Activated CD4-positive, CD25-positive, alpha-beta regulatory T cell treated with anti-CD3 and anti-CD28 coated beads, Interleukin-2, amount 50 U/mL, for 16 hours (primary cell): ENCODE data around the gene KCTD13.
"Not testable (repeated sequence)": the region's sequence is repeated elsewhere in the genome, so short reads cannot be mapped to it uniquely, and the experiment has no call there.

Experiments
- DNase-seq: peaks from one replicate; pipeline ENCODE4 v3.0.0-alpha.2; 2020; ENCODE audit warnings: low read depth, low spot score

The KCTD13 gene, protein sequence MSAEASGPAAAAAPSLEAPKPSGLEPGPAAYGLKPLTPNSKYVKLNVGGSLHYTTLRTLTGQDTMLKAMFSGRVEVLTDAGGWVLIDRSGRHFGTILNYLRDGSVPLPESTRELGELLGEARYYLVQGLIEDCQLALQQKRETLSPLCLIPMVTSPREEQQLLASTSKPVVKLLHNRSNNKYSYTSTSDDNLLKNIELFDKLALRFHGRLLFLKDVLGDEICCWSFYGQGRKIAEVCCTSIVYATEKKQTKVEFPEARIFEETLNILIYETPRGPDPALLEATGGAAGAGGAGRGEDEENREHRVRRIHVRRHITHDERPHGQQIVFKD

DNA sequence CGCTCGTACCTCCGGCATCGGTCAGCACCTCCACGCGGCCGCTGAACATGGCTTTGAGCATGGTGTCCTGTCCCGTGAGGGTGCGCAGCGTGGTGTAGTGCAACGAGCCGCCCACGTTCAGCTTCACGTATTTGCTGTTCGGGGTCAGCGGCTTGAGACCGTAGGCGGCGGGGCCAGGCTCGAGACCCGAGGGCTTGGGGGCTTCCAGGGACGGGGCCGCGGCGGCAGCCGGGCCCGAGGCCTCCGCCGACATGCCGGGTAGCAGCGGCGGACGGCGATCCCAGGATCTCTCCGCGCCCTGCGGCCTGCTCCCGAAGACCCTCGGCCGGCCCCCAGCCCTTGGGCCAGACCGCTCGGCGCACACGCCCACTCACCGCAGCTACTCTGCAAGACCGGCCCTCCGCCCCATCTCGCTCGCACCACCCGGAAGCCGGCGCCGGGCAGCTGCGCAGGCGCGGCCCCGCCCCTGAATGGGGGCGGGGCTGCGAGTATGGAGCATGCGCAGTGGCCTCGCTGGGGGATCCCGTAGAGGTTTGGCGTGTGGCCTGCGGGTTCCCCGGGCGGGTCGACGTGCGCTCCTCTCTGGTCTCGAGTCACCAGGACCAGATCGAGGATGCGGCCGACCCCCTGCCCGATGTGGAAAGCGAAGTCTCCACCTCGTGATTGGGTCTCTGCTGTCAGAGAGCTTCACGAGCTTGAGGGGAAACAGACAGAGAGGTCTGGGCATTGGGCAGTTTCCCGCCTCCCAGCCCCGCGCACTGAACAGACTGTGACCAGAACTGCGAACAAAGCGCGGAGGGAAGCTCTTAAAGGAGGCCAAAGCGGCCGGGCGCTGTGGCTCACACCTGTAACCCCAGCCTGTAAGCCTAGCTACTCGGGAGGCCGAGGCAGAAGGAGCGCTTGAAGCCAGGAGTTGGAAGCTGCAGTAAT is at the start of gene KCTD13:
TSS of gene KCTD13 (minus strand) at position 446 of the 930 bp plus-strand sequence. CDS start at position 253, 193 bp downstream.
- peak; percentile 78 for DNase-seq

DNA sequence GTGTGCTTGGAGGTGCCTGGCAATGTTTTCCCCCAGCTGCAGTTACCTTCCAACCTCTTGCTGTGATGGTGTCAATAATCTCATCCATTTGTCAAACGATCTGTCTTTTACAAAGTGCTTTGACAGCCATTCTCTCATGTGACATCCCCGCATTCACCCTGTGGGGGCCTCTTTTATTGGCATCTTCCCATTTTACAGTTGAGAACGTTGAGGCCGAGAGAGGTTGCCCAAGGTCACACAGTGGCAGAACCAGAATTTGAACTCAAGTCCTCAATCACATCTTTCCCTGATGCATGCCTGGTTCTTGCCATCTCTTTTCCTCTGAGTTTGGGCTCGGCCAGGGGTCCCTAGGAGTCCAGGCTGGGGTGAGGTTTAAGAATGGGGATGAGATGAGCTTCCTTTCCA is 49.1 kb upstream of the KCTD13 start:
- no peak for DNase-seq

DNA sequence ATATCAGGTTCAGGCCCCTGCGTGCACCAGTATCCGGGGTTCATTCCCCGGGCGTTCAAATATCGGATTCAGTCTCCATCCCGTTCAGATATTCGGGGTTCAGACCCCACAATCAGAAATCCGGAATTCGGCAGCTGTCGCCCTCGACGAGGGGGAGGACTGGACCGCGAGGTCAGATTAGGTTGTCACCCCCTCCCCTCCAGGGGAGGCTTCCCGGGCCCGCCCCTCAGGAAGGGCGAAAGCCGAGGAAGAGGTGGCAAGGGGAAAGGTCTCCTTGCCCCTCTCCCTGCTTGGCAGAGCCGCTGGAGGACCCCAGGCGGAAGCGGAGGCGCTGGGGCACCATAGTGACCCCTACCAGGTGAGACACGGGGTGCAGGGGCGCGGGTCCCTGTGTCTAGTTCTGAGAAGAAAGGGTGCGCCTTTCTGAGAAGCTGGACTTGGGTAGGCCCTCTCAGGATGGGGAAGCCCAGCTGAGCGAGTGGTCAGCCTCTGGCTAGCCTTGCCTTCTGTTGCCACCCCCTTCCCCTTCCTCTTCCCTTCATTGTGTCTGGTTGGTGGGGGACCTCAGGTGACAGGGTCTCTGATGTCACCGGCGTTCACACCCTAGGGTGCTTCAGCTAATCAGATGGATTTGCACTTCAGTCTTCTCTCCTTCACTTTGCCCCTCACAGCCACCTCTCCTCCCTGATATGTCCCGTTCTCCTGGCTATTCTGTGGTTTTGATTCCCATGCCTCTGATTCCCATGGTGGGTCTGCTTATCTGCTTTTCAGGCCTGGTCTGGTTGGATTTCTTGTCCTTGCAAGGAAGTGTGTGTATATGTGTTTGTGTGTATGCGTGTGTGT is 48.5 kb upstream of the KCTD13 start:
- DNase-seq: no peak

DNA sequence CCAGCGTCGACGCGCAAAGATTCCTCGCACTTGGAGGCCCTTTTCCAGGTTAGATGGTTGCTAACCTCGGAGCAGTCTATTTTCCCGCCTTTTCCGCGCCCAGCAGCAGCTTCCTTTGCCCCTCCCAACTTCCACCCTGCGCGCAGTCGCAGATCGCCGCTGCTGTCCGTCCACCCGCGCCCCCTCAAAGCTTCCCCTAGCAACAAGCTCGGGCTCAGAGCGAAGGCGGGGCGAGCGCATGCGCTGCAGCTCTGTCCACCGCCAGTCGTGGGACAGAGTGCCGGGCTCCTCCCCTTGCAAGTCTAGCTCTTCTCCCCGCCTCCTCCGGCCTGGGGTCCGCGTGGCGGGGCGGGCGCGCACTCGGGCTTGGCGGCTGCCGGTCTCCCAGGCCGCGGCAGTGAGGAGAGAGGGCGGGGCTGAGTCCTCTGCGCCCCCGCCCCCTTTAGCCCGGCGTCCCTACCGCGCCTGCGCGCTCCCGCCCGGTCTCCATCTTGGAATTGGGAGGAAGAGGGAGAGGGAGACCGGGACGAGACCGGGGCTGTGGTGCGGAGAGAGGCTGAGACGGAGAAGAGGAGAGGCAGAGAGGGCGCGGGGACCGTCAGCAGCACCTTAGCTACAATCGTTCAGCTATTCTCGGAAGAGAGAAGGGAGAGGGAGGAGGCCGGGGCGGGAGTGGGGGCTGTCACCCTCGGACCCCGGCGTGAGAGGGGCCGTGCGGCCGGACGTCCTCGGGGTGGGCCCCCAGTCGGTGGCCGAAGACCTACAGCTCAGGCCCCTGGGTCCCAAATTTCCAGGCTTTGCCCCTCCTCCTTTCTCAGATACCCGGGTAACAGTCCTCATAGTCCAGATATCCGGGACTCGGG is 47.6 kb upstream of the KCTD13 start, which contains the start of gene TAOK2:
TSS of gene TAOK2 (plus strand) at position 485 of the 863 bp plus-strand sequence. CDS start 3,905 bp downstream, outside the sequence.
- peak; percentile 84 for DNase-seq

DNA sequence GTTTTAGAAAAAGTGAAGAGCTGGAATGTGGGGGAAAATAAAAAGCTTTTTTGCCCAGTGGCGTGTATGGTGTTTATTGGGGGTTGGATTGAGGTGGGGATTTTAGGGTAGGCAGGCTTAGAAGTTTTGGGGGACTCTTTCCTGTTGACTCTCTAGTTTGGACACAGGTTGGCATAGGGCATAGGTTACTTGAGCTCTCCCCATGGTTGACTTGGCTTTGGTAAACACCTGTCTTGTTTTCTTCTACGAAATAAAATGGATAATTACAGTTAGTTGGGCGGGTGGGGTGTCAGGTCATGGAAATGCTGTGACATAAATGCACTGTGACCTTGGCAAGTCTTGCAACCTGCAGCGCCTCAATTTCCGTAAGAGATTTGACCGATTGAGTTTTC is 47.0 kb upstream of the KCTD13 start:
- DNase-seq: no peak

DNA sequence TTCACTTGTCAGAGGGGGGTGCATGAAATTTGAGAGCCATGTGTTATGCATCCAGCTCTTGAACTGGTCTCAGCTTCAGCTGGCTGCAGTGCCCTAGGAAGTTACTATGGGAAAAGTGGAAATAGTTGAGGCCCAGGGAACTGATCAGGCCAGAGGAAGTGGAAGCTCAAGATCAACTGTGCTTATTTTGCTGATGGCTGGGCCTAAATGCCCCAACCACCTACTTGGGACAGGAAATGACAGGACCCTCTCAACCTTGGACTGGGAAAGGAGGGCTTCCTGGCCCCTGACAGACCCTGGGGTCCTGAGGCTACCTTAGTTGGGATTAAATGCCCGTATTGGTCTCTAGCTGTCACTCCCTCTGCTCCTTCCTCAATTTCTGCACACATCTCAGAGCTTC is 46.5 kb upstream of the KCTD13 start:
- DNase-seq: no peak

DNA sequence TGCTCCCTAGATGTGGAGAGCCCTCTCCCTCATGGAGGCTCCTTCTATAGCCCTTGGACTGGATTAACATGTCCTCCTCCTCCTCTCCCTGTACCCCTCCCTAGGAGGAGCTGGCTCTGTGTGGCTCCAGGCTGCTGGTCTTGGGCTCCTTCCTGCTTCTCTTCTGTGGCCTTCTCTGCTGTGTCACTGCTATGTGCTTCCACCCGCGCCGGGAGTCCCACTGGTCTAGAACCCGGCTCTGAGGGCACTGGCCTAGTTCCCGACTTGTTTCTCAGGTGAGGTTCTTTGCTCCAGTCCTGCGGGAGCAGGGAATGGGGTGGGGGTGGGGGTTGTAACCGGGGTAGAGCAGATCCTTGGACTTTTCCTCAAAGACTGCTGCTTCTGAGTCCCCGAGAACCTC is 45.3 kb upstream of the KCTD13 start:
- DNase-seq: no peak

DNA sequence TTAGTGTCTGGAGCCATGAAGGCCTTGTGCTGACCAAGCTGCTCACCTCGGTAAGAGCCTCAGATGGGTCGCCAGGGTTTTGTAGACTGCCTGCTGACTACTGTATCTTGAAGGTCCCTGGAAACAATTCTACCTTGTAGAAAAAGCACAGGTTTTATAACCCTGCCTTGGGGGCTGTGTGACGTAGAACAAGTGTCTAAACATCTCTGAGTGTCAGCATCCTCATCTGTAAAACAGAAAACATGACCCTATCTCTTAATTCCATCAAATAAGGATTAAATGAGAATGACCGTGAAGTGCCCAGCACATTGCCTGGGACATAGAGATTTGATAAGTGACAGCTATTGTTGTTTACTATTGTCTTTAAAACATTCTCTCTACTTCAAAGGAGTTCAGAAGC is 42.2 kb upstream of the KCTD13 start:
- no peak for DNase-seq

DNA sequence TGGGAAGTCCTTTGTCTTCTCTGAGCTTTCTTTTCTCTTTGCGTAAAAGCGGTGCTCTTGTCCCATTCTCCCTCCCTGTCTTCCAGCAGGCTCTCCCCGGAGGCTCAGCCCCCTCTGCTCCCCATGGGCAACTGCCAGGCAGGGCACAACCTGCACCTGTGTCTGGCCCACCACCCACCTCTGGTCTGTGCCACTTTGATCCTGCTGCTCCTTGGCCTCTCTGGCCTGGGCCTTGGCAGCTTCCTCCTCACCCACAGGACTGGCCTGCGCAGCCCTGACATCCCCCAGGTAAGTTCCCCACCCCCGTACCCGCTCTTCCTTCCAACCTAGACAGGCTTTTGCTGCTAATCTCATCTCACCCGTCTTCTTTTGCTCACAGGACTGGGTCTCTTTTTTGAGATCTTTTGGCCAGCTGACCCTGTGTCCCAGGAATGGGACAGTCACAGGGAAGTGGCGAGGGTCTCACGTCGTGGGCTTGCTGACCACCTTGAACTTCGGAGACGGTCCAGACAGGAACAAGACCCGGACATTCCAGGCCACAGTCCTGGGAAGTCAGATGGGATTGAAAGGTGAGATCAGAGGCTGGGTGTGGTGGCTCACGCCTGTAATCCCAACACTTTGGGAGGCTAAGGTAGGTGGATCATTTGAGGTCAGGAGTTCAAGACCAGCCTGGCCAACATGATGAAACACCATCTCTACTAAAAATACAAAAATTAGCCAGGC is 37.2 kb upstream of the KCTD13 start:
- DNase-seq: no peak

DNA sequence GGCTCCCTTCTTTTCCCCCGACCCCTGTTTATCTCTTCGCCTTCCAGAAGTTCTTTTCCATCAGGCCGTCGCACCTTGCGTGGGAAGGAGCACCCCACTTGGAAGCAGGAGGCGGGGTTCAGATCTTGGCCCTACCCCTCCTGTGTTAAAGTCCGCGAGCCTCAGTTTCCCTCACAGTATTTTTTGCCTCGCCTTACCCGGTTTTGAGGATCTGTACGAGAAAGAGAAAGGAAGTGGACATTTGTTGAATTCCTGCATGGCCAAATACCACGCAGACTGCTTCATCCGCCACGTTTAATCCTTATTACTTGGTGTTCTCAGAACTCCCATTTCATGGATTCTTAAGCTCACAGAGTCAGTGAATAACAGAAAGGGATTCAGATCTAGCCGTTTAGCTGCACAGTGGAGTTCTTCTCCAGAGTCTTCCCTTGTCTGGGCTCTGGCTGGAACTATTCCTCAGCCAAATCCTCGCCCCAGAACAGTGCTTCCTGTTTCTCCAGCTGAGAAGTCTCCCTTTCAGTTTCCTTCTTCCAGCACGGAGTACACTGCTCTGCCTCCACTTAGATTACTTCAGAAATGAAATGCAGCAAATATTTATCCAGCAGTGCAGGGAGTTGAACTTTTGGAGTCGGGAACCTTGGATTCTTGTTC is 36.4 kb upstream of the KCTD13 start:
- no peak for DNase-seq

DNA sequence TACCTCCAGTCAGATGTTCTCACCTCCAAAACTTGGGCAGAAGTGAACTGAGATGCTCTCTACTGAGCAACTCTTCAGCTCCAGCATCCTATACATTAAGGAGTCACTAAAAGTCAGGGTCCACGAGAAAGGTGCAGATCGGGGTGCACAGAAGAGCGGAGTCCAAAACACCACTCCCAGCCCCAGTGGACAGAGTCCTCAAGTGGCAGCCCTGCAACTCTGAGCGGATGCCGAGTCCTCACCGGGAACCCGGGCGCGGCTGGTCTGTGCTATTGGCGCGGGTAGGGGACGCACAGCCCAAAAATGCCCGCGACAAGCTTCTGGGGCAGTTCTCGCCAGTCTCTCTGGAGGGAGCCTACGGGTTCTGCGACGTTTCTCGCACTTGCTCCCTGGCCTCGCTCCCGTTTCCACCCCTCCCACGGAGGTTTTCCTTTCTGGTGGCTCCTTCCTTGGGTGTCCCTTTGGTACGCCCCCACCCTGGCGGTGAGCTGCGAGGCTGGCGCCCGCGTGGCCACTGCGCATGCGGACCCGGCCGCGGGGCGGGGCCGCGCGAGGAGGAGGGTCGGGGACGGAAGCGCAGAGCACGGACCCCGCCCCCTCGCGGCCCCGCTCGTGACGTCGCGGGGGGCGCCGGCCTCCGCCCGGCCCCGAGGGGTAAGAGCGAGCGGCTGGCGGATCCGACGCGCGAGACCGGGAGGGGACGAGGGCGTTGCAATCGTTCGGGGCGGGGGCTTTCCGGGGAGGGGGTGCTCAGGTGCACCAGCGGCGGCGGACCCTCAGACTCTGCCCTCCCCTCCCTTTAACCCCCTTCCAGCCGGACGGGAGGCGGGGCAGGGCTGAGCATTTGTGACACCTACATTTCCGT is 35.7 kb upstream of the KCTD13 start, which contains the start of gene TMEM219:
TSS of gene TMEM219 (plus strand) at position 601 of the 865 bp plus-strand sequence. CDS start 1,065 bp downstream, outside the sequence.
- peak; percentile 88 for DNase-seq

DNA sequence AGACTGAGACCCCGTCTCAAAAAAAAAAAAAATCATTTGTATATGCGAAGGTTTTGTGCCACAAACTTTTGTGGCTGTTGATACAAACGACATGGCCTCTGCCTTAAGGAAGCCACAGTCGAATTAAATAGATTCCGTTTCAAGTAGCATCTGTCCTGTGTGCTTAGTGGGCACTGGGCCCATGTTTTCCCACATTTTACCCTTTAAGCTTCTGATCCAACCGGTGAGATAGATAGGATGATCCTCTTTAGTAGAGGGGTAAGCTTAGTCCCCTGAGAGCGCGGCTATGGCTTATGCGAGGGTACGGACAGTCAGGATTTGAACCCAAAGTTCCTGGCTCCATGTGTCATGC is 35.1 kb upstream of the KCTD13 start:
- no peak for DNase-seq

DNA sequence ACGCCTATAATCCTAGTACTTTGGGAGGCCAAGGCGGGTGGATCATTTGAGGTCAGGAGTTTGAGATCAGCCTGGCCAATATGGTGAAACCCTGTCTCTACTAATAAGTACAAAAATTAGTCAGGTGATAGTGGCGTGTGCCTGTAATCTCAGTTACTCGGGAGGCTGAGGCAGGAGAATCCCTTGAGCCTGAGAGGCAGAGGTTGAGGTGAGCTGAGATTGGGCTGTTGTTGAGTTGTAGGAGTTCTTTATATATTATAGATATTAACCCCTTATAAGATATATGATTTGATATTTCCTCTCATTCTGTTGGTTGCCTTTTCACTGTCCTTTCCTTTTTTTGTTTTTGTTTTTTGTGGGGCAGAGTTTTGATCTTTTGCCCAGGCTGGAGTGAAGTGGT is 33.8 kb upstream of the KCTD13 start:
- DNase-seq: not testable (repeated sequence)

DNA sequence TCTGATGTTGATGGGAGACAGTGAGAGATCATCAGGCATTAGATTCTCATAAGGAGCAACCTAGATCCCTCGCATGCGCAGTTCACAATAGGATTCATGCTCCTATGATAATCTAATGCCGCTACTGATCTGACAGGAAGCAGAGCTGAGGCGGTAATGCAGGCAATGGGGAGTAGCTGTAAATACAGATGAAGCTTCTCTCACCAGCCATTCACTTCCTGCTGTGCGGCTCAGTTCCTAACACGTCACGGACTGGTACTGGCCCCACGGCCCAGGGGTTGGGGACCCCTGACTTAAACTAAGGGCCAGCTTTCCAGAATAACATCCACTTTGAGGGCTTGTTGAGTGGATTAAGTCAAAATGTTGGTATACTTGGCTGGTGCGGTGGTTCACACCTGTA is 33.3 kb upstream of the KCTD13 start:
- no peak for DNase-seq

DNA sequence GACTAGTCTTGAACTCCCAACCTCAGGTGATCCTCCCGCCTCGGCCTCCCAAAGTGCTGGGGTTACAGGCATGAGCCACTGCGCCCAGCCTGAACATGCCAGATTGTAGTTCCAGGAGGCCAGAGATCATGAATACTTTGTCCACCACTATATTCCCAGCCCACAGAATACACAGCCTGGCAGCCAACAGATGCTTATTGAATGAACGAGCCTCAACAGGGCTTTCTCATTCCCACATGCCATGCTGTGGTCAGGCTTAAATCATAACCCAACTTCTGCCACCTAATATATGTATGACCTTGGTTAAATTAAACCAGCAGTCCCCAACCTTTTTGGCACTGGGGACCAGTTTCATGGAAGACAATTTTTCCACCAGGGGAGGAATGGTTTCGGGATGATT is 32.7 kb upstream of the KCTD13 start:
- DNase-seq: no peak

DNA sequence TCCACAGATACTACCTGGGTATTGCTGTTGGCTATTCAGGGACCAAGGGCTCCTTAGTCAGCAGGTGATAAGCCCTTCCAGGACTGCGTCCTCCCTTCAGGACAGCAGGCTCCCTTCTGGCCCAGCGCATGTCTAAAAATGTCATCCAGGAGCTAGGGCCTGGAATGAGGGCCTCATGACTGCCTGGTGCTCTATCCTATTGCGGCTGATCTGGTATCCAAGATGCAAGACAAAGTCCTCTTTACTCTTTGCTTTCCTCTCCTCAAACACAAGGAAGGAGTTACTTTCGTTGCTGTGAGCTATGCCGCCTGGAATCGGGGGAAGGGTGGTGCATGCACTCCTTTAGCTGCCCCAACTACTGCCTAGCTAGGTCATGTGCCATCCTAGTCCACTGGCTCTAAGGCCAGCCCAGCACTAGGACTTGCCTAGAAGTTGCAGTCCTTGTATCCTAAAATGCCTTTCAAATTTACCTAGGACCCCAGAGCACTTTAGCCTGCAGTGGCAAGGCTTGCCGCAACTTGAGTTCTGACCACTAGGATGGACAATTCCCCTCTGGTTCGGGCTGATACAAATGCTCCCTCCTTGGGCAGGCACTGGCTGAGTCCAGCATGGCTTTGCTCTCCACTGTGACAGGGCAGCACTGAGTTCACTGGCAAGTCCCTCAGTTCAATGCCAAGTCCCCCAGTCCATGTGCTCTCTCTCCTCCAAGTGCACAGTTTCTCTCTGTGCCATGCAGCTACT is 25.8 kb upstream of the KCTD13 start:
- DNase-seq: no peak

DNA sequence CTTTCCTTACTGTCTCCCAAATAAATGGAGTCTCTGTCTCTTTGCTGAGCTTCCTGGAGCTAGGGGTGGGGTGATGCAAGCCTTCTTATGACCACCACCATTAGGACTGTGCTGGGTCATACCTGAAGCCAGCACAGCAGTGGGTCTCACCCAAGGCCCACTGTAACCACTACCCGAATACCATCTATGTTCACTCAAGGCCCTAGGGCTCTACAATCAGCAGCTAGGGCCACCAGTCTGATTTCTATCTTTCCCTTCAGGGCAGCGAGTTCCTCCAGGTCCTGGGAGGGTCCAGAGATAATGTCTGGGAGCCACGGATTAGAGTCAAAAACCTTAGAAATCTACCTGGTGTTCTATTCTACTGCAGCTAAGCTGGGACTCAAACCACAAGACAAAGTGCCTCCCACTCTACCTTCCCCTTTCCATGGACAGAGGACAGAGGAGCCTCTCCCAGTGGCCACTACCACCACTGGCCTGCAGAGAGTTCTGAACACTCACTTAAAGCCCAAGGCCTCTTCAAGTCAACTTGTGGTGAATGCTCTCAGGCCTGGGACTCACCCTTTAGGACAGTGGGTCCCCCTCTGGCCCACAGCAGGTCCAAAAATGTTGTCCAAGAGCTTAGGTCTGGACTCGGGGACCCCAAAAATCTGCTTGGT is 24.9 kb upstream of the KCTD13 start:
- no peak for DNase-seq
